GM18502 (cell line): ENCODE data around the gene CD300LD.
"Not testable (repeated sequence)": the region's sequence is repeated elsewhere in the genome, so short reads cannot be mapped to it uniquely, and the experiment has no call there.

ENCODE experiments used
- ATAC-seq: cut with Tn5 transposase; IDR thresholded peaks from one replicate; pipeline ENCODE4 v1.9.1; 2021; ENCODE audit warnings: mild to moderate bottlenecking; ENCODE audit not compliant: unreplicated experiment, poor library complexity

CD300LD gene

GRCh38 chr17:74574489-74575142 lies 17.5 kb downstream of the CD300LD start:
- no peak for ATAC-seq

- not testable (repeated sequence) for ATAC-seq
These were observed 18.4 kb downstream of the CD300LD start for GRCh38 chr17:74573635-74574034.

- no peak for ATAC-seq
These were observed 18.9 kb downstream of the CD300LD start for GRCh38 chr17:74573169-74573568.

GRCh38 chr17:74571621-74572270 lies 20.3 kb downstream of the CD300LD start:
- ATAC-seq, result no peak

- ATAC-seq, result no peak
These were observed 22.8 kb downstream of the CD300LD start for GRCh38 chr17:74569020-74570003.

GRCh38 chr17:74568106-74568873 lies 23.8 kb downstream of the CD300LD start:
- no peak for ATAC-seq

GRCh38 chr17:74567397-74567796 lies 24.7 kb downstream of the CD300LD start, which contains the start of gene CD300H:
TSS of gene CD300H (minus strand) at chr17:74567509.
- no peak for ATAC-seq

GRCh38 chr17:74566132-74566753 lies 25.8 kb downstream of the CD300LD start:
- no peak for ATAC-seq

GRCh38 chr17:74565126-74565525 lies 27.0 kb downstream of the CD300LD start:
- no peak for ATAC-seq

- ATAC-seq, result no peak
These were observed 28.7 kb downstream of the CD300LD start for GRCh38 chr17:74563358-74563757.

GRCh38 chr17:74561586-74561985 lies 30.5 kb downstream of the CD300LD start:
- ATAC-seq, result no peak

GRCh38 chr17:74558882-74559519 lies 33.1 kb downstream of the CD300LD start:
- ATAC-seq, result no peak

GRCh38 chr17:74558402-74558801 lies 33.7 kb downstream of the CD300LD start:
- not testable (repeated sequence) for ATAC-seq

GRCh38 chr17:74555427-74555940 lies 36.6 kb downstream of the CD300LD start:
- no peak for ATAC-seq

- no peak for ATAC-seq
These were observed 37.2 kb downstream of the CD300LD start for GRCh38 chr17:74554909-74555308.

GRCh38 chr17:74552037-74552436 lies 40.0 kb downstream of the CD300LD start:
- no peak for ATAC-seq

GRCh38 chr17:74550602-74551001 lies 41.5 kb downstream of the CD300LD start:
- no peak for ATAC-seq

- no peak for ATAC-seq
These were observed 42.7 kb downstream of the CD300LD start for GRCh38 chr17:74549343-74549742.

- no peak for ATAC-seq
These were observed 44.3 kb downstream of the CD300LD start for GRCh38 chr17:74547736-74548135.
